DND-41 (cell line): Measurements from ENCODE around the gene MEGF11.

Source experiments
- ATAC-seq: fragments of 200-7000 bp; cut with Tn5 transposase; 3 replicates; pipeline ENCODE4 v1.9.1; 2021; ENCODE audit warnings: low read depth; ENCODE audit not compliant: insufficient read depth
- DNase-seq: peaks from one replicate; pipeline ENCODE4 v3.0.0-alpha.2; 2020
- H2AFZ ChIP-seq: 2 replicates; pipeline ENCODE4 v1.6.0; 2012; ENCODE audit warnings: low read depth, low read length
- H3K27ac ChIP-seq: 2 replicates; pipeline ENCODE4 v1.5.1; 2012; ENCODE audit warnings: low read length, inconsistent platforms
- H3K27me3 ChIP-seq: fragments of 200-600 bp; sonication (generic); 2 replicates; pipeline ENCODE4 v1.6.0; 2012; ENCODE audit warnings: low read length, mild to moderate bottlenecking, inconsistent platforms; ENCODE audit not compliant: insufficient read depth, poor library complexity
- H3K36me3 ChIP-seq: 2 replicates; pipeline ENCODE4 v1.5.1; 2012; ENCODE audit warnings: low read length, inconsistent platforms; ENCODE audit not compliant: insufficient read depth
- H3K4me1 ChIP-seq: 2 replicates; pipeline ENCODE4 v1.5.1; 2012; ENCODE audit warnings: mild to moderate bottlenecking, low read length; ENCODE audit not compliant: insufficient read depth
- H3K4me2 ChIP-seq: 2 replicates; pipeline ENCODE4 v1.6.0; 2012; ENCODE audit warnings: mild to moderate bottlenecking, moderate library complexity, low read length, inconsistent platforms; ENCODE audit not compliant: insufficient read depth
- H3K4me3 ChIP-seq, 2 experiments: fragments of 200-600 bp in 1 of 2; shearing (Covaris generic) in 1 of 2; 2 replicates each; pipeline ENCODE4 v1.5.1; 2012 to 2016; ENCODE audit warnings: inconsistent platforms in 2 of 2, low read length in 2 of 2, mild to moderate bottlenecking in 2 of 2, low read depth in 1 of 2, moderate library complexity in 1 of 2
- H3K79me2 ChIP-seq: 2 replicates; pipeline ENCODE4 v1.6.0; 2012; ENCODE audit warnings: low read length, inconsistent platforms; ENCODE audit not compliant: insufficient read depth
- H3K9ac ChIP-seq: 2 replicates; pipeline ENCODE4 v1.6.0; 2012; ENCODE audit warnings: low read depth, mild to moderate bottlenecking, inconsistent platforms, low read length, moderate library complexity
- H3K9me3 ChIP-seq: 2 replicates; pipeline ENCODE4 v1.5.1; 2012; ENCODE audit warnings: low read length, moderate library complexity, mild to moderate bottlenecking, inconsistent platforms; ENCODE audit not compliant: insufficient read depth, severe bottlenecking
- H4K20me1 ChIP-seq: 2 replicates; pipeline ENCODE4 v1.6.0; 2012; ENCODE audit warnings: low read length; ENCODE audit not compliant: insufficient read depth
- EZH2 ChIP-seq: IDR thresholded peaks from 3 replicates; pipeline ENCODE4 v1.6.1; 2012; ENCODE audit warnings: borderline replicate concordance, low read depth, mild to moderate bottlenecking, moderate library complexity, low read length, inconsistent platforms; ENCODE audit not compliant: severe bottlenecking
- TF ChIP-seq, protein P1 (sequence below): IDR thresholded peaks from 2 replicates; pipeline ENCODE4 v1.5.1; 2012; ENCODE audit warnings: borderline replicate concordance, low read length, moderate library complexity, mild to moderate bottlenecking; ENCODE audit not compliant: poor library complexity, severe bottlenecking; ENCODE audit errors: extremely low read depth

The MEGF11 gene

DNA sequence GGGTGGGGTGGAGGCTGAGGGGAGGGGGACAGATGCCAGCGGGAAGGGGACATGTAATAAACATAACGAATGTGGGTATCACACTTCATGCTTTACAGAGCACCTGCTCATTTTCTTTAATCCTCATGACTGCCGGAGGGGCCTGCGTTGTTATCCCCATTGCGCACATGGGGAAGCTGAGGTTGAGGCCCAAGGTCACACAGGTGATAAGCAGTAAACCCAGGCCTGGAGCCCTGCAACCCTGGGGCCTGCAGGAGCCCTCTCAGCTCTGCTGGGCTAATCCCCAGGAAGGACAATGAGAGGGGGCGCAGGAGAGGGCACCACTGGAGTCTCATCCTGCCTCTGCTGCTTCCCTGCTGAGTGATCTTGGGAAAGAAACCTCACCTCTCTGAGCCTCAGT lies 64.3 kb downstream of the MEGF11 start:
- peaks cover 9% of the 10 kb centered on the region for H3K27me3 ChIP-seq
- no peak overlapping the region for H3K9ac ChIP-seq
- no peak for DNase-seq
- no peak overlapping the region for H3K4me3 ChIP-seq
- H2AFZ ChIP-seq, result no peak overlapping the region
- no peaks in the 10 kb centered on the region for H4K20me1 ChIP-seq
- no peaks in the 10 kb centered on the region for H3K4me1 ChIP-seq
- H3K4me2 ChIP-seq, result no peak overlapping the region
- H3K36me3 ChIP-seq, result no peaks in the 10 kb centered on the region
- no peaks in the 10 kb centered on the region for H3K79me2 ChIP-seq
- TF ChIP-seq, protein P1, sequence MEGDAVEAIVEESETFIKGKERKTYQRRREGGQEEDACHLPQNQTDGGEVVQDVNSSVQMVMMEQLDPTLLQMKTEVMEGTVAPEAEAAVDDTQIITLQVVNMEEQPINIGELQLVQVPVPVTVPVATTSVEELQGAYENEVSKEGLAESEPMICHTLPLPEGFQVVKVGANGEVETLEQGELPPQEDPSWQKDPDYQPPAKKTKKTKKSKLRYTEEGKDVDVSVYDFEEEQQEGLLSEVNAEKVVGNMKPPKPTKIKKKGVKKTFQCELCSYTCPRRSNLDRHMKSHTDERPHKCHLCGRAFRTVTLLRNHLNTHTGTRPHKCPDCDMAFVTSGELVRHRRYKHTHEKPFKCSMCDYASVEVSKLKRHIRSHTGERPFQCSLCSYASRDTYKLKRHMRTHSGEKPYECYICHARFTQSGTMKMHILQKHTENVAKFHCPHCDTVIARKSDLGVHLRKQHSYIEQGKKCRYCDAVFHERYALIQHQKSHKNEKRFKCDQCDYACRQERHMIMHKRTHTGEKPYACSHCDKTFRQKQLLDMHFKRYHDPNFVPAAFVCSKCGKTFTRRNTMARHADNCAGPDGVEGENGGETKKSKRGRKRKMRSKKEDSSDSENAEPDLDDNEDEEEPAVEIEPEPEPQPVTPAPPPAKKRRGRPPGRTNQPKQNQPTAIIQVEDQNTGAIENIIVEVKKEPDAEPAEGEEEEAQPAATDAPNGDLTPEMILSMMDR, result no peak
- no peak for TF ChIP-seq EZH2
- ATAC-seq, result no peak
- no peak overlapping the region for H3K27ac ChIP-seq
- H3K9me3 ChIP-seq, result no peaks in the 10 kb centered on the region

DNA sequence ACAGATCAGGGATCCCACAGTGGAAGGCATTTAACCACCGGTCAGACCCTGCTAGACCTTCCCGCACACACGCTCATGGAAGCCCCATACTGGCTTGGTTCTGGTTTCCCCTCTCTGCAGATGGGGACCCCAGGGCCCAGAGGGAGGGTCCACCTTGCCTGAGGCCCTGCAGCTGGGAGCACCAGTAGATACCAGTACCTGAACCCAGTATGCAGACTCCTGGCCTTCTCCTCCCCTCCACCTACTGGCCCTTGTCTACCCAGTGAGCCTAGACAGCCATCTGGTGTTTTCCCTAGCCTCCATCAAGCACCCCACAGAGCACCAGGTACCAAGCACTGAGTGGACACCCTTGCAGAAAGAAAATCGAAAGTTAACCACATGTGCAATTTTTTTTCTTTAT lies 65.1 kb downstream of the MEGF11 start:
- H3K9ac ChIP-seq, result no peak overlapping the region
- H3K36me3 ChIP-seq, result no peaks in the 10 kb centered on the region
- ATAC-seq (no peak), DNase-seq (no peak)
- H3K4me2 ChIP-seq, result no peak overlapping the region
- H3K79me2 ChIP-seq, result no peaks in the 10 kb centered on the region
- H2AFZ ChIP-seq, result no peak overlapping the region
- H3K27ac ChIP-seq, result no peak overlapping the region
- peaks cover 15% of the 10 kb centered on the region for H3K27me3 ChIP-seq
- TF ChIP-seq, protein P1, result no peak
- no peak for TF ChIP-seq EZH2
- H4K20me1 ChIP-seq, result no peaks in the 10 kb centered on the region
- H3K4me3 ChIP-seq, result no peak overlapping the region
- no peaks in the 10 kb centered on the region for H3K9me3 ChIP-seq
- H3K4me1 ChIP-seq, result no peaks in the 10 kb centered on the region

DNA sequence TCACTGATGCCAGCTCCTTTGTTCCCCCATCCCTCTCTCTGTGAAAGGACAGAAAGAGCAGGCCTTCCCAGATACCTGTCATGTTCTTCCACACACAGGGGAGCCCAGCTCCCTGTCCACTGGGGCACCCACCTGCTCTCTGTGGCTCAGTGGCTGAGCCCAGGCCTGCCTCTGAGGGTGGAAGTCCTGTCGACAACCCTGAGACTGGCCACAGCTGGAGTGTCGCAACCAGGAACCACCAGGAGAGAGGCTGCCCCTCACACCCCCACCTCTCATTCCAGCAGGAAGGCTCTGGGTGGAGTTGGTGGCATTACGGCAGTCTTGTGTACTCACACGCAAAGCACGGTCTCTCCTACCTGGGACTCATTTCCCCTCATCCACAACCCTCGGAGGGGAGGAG lies 66.3 kb downstream of the MEGF11 start:
- DNase-seq (no peak), ATAC-seq (no peak)
- Histone ChIP-seq H4K20me1 (no peaks in the 10 kb centered on the region), H3K36me3 (no peaks in the 10 kb centered on the region), H3K27ac (no peak overlapping the region), H3K27me3 (peaks cover 17% of the 10 kb centered on the region), H3K9me3 (no peaks in the 10 kb centered on the region), H3K4me2 (no peak overlapping the region), H3K4me3 (no peak overlapping the region), H3K9ac (no peak overlapping the region), H3K79me2 (no peaks in the 10 kb centered on the region), H2AFZ (no peak overlapping the region), H3K4me1 (no peaks in the 10 kb centered on the region)
- TF ChIP-seq, protein P1, result no peak
- TF ChIP-seq EZH2, result no peak

DNA sequence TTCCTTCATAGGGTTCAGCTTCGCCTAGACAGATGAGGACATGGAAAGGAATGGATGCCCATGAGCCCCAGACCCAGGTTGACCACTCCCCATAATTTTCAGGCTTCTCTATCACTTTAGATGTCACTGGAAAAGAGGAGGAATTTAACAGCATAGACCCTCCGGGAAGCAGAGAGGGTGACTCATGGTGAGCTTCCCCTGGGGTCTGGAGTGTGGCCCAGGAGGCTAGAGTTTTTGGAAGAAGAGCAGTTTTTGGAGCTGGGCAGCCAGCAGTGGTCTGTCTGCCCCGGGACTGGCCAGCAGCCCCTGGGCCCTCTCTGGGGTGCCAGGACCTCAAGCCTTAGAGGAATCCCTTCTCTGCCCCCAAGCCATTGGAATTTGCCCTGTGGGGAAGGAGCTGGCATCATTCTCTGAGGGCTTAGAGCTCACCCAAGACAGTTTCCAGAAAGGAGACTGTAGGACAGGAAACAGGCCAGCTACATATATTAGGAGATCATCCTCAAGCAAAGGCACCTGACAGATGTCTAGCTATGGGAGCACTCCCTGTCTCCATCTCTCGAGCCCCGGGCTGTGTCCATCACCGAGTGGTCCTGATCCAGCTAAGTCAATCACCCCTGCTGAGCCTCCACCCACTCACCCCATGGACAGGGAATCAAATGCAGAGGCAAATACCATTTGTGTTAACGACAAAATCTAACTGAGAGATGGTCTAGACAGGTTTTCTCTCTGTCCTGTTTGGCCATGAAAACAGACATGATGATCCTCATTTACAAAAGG lies 67.3 kb downstream of the MEGF11 start:
- H3K9ac ChIP-seq, result no peak overlapping the region
- no peaks in the 10 kb centered on the region for H3K79me2 ChIP-seq
- H4K20me1 ChIP-seq, result no peaks in the 10 kb centered on the region
- TF ChIP-seq, protein P1, result no peak
- TF ChIP-seq EZH2, result no peak
- no peak overlapping the region for H3K4me3 ChIP-seq
- no peaks in the 10 kb centered on the region for H3K36me3 ChIP-seq
- H3K4me1 ChIP-seq, result no peaks in the 10 kb centered on the region
- no peak overlapping the region for H2AFZ ChIP-seq
- no peak for DNase-seq
- H3K9me3 ChIP-seq, result no peaks in the 10 kb centered on the region
- H3K27ac ChIP-seq, result no peak overlapping the region
- no peak overlapping the region for H3K4me2 ChIP-seq
- H3K27me3 ChIP-seq, result peaks cover 17% of the 10 kb centered on the region
- ATAC-seq, result no peak
